GM19372 (cell line): ENCODE results near the gene GHITM.
"Not testable (repeated sequence)": the region's sequence is repeated elsewhere in the genome, so short reads cannot be mapped to it uniquely, and the experiment has no call there.

Experiments used
- ATAC-seq: cut with Tn5 transposase; IDR thresholded peaks from one replicate; pipeline ENCODE4 v1.9.1; 2021; ENCODE audit warnings: mild to moderate bottlenecking, low read depth, moderate library complexity; ENCODE audit not compliant: unreplicated experiment

Gene GHITM

DNA sequence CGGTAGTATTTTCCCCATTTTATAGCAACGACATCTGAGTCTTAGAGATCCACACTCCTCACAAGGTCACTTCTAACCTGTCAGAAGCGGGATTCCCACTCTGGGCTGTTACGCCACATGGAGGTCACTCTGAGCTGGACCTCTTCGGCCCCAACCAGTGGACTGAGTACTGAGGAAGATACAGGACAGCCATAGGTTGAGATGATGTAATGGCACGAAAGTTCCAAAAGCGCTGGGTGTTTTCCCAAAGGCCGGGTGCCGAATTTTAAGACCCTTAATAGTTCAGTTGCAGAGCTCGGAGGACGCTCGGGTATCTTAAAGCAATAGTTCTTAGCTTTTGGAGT is 699 bp downstream of the GHITM start:
- ATAC-seq = peak; percentile 2

DNA sequence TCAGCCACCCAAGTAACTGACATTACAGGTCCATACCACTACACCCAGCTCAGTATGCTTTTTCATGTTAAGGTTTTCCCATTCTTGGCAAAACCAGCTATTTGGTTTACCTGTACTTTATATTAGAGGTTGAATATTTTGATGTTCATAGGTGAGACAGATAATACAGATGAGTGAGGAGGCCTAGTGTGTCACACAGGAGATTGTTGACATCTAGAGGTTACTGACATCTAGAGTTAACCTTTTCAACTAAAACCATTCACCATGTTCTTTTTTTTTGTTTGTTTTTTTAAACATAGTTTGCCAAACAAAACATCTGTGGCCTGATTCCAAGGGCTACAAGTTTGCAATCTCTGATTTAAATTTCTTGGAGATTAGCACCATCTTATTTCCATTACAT is 8.0 kb downstream of the GHITM start:
- ATAC-seq = no peak

DNA sequence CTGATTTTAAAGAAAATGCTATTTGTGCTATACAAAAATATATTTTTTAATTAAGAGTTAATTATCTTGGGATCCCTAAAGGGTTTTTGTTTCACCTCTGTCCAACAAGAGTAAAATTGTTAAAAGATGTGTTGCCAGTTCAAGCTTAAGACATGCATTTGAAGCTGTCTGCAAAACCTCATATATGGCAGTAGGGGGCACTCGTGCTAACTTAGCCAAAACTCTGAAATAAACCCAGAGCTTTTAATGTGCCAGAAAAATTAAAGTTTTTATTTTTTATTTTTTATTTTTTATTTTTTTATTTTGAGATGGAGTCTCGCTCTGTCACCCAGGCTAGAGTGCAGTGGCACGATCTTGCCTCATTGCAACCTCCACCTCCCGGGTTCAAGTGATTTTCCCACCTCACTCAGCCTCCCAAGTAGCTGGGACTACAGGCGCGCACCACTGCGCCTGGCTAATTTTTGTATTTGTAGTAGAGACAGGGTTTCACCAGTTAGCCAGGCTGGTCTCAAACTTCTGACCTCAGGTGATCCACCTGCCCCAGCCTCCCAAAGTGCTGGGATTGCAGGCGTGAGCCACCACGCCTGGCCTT is 8.8 kb downstream of the GHITM start:
- peak; percentile 47 for ATAC-seq

DNA sequence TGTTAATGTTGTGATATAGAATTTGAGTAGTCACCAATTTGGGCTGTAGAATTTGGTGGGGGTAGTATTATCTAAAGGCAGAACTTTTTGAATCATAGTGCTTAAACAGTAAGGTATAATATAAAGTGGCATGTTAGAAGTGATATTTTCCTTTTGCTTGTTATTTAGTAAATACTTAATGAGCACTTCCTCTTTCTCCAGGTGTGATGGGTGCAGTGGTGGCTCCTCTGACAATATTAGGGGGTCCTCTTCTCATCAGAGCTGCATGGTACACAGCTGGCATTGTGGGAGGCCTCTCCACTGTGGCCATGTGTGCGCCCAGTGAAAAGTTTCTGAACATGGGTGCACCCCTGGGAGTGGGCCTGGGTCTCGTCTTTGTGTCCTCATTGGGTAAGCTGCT is 10.5 kb downstream of the GHITM start:
- no peak for ATAC-seq

DNA sequence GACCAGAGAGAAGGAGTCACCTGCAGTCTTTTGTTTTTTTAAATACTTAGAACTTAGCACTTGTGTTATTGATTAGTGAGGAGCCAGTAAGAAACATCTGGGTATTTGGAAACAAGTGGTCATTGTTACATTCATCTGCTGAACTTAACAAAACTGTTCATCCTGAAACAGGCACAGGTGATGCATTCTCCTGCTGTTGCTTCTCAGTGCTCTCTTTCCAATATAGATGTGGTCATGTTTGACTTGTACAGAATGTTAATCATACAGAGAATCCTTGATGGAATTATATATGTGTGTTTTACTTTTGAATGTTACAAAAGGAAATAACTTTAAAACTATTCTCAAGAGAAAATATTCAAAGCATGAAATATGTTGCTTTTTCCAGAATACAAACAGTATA is 13.5 kb downstream of the GHITM start:
- ATAC-seq = no peak

DNA sequence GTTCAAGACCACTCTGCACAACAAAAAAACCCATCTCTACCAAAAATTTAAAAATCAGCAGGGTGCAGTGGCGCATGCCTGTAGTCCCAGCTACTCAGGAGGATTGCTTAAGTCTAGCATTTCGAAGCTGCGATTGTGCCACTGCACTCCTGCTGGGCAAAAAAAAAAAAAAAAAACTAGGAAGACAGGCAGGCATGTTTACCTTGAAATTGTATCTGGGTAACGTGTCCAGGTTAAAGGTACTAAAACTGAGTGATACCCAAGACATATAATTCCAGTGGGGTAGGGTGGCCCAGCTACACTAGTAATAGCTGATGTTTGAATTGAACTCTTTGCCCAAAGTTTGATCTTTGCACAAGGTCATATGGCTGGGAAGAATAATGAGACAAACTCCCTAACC is 16.2 kb downstream of the GHITM start:
- ATAC-seq = no peak

DNA sequence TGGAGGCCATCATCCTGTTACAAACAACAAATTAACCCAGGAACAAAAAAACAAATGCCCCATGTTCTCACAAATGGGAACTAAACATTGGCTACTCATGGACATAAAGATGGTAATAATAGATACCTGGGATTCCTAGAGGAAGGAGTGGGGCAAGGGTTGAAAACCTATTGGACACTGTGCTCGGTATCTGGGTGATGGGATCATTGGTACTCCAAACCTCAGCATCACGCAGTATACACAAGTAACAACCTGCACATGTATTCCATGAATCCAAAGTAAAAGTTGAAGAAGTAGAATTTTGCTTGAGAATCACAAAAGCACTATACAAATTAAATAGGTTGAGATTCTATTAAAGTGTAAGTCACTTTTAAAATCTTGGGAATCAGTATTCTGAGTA is 16.7 kb downstream of the GHITM start:
- ATAC-seq = no peak

DNA sequence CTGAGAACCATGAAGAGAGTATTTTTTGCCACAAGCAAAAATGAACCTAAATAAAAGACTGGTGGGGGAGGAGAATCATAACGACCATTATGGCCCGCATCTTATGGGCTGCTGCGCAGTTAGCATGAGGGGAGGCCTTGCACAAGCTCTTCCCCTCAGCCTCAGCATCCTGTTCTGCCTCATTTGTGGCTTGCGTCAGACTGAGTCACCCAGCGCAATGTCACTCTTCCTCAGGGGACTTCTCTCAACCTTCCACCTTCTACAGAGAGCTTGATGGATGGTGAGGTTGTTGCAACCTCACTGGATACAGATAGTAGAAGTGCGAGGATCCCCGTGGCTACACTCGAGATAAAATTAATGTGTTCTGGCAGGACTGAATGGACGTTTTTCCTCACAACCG is 17.5 kb downstream of the GHITM start:
- ATAC-seq = no peak

DNA sequence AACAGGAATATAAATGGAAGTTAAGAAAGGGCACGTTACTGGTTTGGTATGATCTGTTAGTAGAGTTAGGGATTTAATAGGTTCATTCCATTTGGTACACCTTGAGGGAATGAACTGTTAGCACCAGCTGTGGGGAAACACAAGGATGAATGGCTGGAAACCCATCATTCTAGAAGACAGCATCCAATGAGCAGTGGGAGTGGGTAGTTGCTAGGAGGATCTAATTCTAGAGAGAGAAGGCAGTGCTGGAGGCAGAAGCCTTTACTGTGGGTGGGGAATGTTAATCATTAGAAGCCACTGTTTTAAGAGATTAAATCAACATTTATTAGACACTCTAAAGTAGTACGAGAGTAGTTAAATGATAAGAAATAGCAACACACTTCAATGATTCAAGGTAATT is 18.8 kb downstream of the GHITM start:
- no peak for ATAC-seq

DNA sequence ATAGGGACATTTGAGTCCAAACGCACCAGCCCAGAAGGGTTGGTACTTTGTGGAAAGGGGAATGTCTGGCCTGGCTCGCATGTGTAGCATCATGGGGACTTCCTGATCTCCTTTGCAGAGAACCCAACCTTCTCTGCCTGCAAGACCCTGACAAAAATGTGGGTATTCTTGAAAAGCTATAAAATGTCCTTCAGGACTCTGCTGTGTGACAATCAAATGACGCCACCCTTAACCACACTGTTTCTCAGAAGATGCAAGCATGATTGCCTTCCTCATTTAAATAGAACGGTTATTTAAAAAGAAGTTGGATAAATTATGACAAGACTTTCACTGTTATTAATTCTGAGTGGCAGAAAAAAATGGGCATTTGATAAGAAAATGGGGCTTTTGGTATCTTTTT is 19.2 kb downstream of the GHITM start:
- ATAC-seq = no peak

DNA sequence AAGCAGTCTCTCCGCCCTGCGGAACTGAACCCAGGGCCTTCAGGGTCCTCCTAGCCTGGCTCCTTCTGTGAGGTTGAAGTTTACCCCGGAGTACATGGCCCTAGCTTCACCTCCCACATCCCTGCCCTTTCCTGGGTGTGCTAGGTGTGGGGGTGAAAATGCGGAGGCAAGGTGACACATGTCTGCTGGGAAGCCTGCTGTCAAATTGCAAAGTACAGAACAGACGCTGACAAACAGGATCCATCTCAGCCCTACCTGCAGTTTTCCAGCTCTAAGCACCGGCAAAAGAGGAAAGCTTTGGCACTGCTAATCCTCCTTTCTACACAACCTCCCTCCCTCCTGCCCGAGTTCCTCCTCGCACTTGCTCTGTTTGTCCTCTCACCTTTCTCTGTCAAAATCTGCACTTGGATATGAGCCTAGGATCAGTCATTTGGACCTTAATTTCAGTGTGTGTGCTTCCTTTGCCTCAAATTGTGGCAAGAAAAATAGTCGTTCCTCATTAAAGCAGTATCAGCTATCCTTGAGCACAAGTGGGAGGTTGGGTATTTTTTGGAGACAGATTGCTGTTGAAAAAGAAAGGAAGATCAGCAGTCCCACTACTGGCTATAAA is 19.9 kb downstream of the GHITM start:
- ATAC-seq = no peak

DNA sequence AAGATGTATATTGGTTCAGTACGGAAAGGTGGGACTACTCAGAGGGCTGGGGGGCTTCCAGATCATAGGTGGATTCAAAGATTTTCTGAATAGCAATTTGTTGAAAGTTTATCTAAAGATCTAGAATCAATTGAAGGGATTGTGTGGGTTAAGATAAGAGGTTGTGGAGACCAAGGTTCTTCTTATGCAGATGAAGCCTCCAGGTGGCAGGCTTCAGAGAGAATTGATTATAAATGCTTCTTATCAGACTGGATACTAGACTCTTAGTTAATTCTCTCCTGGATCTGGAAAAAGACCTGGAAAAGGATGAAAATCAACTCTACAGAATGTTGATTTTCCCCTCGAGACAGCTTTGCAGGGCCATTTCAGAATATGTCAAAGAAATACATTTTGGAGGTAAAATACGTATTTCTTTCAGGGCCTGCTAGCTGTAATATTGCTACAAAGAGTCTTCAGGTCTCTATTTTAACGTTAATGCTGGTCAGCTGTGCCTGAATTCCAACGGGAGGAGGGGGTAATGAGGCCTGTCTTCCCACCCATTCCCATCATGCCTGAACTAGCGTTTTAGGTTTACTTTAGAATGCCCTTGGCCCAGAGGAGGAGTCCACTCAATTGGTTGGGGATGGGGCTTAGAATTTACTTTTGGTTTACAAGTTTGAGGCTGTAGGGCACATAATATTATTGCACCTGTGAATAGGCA is 21.5 kb downstream of the GHITM start:
- no peak for ATAC-seq

DNA sequence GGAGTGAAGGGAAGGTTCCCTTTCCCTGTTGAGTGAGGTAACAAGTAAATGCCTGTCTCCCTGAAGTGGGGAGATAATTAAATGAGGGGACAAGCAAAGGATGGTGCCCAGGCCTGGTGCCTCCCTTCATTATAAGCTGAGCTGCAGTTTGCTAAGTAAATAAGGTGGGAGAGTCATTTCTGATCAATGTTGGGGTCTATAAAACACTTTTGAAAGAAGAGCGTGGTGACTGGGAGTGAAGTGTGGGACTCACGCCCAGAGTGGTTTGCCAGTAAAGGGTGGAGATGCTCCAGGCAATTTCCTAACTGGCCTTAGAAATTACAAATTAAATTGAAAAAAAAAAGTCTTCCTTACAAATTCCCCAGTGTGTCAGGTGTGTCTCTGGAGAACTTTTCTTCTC is 24.7 kb downstream of the GHITM start:
- no peak for ATAC-seq

DNA sequence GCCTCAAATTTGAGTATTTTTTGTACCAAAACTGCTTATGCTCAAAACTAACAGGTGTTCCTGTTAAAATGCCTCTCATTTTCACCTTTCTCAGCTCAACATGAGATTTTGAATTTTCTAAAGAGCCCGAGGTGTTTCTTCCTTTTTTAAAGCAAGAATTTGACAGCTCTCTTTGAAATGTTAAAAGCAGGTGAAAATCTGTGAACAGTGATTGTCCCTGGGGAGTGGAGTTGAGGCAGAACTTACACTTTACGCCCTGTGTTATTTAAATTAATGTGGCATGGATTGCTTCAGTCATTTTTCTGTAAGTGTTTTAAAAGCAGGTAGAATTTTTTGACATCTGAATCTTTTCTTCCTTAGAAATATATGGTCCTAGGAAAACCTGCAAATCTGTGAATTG is 25.1 kb downstream of the GHITM start:
- ATAC-seq = no peak

DNA sequence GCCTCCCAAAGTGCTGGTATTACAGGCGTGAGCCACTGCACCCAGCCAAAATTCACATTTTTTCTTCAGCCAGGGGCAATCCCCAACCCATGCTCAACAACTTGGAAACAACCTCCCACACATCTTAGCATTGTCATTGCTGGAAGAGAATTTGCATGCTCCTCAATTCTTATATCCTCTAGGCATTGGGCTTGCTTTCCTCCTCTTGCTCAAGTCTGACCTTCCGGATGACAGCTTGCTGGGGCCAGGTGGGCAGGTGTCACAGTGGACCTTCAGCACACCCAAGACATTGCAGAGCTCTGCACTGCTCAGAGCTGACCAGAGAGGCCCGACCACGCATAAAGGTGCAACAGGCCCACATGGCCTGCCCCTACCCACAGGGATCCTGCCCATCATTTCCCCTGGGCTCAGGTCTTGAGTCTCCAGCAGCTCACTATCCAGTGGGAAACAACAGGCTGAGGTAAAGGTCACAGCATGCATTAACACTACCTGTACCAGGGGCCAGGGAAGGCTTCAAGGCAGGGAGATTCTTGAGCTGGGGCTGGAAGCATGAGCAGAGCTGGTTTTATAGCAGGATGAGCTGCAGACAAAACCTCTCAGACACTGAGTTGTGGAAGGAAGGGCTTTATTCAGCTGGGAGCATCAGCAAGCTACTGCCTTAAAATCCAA is 27.4 kb downstream of the GHITM start:
- ATAC-seq = no peak

DNA sequence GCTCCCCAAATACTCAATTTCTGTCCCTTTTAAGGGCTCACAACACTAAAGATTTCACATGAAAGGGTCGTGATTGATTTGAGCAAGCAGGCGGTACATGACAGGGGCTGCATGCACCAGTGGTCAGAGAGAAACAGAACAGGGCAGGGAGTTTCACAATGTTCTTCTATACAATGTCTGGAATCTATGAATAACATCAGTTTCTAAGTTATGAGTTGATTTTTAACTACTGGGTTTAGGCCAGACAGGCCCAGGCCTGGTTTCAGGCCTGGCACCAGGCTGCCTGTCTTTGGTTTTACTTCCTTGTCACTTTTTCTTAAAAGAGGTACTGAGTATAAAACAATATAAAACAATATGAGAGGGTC is 28.0 kb downstream of the GHITM start:
- not testable (repeated sequence) for ATAC-seq

DNA sequence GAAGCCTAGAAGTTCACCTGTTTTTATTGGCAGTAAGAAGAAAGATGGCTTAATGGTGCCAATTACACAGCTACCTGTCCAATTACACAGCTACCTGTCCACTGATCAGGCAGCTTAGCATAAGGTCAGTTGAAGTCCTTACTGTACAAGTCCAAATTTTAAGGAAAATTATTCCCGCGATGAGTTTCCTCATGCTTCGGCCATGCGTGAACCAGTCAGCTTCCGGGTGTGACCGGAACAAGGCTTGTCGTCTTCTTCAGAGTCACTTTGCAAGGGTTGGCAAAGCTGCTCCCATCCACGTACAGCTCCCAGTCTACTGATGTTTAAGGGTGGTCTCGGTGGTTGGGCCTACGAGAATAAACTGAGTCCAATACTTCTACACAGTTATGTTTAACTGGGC is 29.1 kb downstream of the GHITM start:
- ATAC-seq = not testable (repeated sequence)

DNA sequence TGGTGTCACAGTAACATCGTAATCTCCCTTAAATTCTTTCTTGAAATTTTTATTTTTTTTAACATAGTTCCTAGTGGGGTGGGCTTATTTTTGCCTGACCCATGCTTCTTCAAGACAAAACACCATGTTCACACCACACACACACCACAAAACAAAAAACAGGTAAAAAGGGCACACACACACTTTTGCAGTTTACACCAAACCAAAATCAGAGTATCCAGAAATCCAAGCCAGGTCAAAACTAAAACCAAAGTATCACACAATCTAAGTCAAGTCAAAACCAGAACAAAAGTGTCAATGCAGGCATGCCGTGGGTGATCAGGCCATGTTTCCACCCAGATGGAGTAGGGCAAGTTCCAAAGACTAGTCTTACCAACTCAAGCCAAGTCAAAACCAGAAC is 31.9 kb downstream of the GHITM start:
- not testable (repeated sequence) for ATAC-seq

DNA sequence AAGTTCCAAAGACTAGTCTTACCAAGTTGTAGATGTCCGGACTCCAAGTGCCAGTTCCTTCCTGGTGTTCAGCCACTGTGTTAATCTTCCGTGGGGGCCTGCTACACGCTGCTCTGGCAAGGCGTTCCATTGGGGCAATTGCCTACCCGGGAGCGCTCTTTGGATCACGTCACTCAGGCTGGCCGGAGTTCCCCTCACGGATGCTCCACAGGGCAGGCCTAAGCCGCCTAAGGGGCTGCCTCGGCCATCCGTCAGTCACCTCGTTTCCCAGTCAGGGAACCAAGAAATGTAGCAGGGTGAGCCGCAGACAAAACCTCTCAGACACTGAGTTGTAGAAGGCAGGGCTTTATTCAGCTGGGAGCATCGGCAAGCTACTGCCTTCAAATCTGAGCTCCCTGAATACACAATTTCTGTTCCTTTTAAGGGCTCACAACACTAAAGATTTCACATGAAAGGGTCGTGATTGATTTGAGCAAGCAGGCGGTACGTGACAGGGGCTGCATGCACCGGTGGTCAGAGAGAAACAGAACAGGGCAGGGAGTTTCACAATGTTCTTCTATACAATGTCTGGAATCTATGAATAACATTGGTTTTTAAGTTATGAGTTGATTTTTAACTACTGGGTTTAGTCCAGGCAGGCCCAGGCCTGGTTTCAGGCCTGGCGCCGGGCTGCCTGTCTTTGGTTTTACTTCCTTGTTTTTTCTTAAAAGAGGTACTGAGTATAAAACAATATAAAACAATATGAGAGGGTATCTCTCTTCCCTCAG is 32.6 kb downstream of the GHITM start:
- ATAC-seq = peak; percentile 21

DNA sequence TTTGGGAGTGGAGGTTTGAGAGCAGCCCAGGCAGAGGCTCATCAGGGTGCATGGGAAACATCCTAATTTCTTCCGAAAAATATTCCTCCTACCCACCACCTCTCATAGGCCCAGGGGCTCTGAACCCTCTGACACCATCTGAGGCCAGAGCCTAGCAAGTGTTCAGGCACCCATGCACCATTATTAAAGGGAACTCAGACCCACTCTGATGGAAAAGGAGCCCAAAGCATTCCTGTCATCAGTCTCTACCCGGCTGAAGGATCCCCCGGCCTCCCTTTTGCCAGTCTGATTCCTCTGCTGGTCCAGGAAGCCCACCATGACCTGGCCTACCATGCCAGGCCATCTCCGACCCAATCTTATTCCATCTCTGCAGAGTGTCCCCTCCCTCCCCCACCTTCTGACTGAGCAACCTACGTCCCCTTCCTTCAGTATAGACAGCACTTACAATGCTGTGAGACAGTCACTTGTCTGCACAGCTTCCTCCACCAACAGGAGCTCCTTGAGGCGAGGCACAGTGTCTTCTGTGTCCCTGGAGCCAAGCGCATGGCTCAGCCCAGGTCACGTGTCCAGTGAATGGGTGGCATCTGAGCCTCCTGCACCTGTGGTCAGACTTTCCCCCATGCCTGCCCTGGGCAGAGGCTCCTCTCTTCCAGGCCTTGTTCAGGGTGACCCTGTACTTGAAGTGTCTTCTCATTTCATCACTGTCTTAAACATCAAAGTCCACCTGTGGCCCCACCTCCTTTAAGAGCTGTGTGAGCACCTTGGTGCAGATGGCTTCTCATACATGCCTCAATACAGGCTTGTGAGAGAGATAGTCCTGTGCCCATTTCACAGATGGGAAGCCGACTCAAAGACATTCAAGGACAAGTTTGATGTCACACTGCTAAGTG is 33.4 kb downstream of the GHITM start:
- ATAC-seq = peak; percentile 47
